Left hindlimb (tissue), 1 donor: Measurements from ENCODE around the gene SUCLG2.

ENCODE experiments used
- DNase-seq: peaks from one replicate; pipeline ENCODE4 v3.0.0-alpha.2; 2018

SUCLG2 gene

GRCh38 chr3:67654099-67654843, at the start of gene SUCLG2:
TSS of gene SUCLG2 (minus strand) at chr3:67654612. CDS start at chr3:67654586, 26 bp downstream.
- DNase-seq = peak; percentile 95

- no peak for DNase-seq
Observed at GRCh38 chr3:67700596-67700995, 46.2 kb upstream of the SUCLG2 start.

GRCh38 chr3:67699882-67700281, 45.5 kb upstream of the SUCLG2 start:
- no peak for DNase-seq

GRCh38 chr3:67692621-67693020, 38.2 kb upstream of the SUCLG2 start:
- no peak for DNase-seq

- DNase-seq = no peak
Observed at GRCh38 chr3:67691926-67692325, 37.5 kb upstream of the SUCLG2 start.

GRCh38 chr3:67691207-67691606, 36.8 kb upstream of the SUCLG2 start:
- no peak for DNase-seq

- DNase-seq = no peak
Observed at GRCh38 chr3:67689806-67690205, 35.4 kb upstream of the SUCLG2 start.

- DNase-seq = no peak
Observed at GRCh38 chr3:67688231-67688630, 33.8 kb upstream of the SUCLG2 start.

- DNase-seq = no peak
Observed at GRCh38 chr3:67686069-67686468, 31.7 kb upstream of the SUCLG2 start.

GRCh38 chr3:67685499-67685898, 31.1 kb upstream of the SUCLG2 start:
- no peak for DNase-seq

- DNase-seq = no peak
Observed at GRCh38 chr3:67684211-67684610, 29.8 kb upstream of the SUCLG2 start.

GRCh38 chr3:67683522-67683921, 29.1 kb upstream of the SUCLG2 start:
- no peak for DNase-seq

- DNase-seq = no peak
Observed at GRCh38 chr3:67678665-67679064, 24.3 kb upstream of the SUCLG2 start.

GRCh38 chr3:67674055-67674454, 19.6 kb upstream of the SUCLG2 start:
- DNase-seq = no peak

- DNase-seq = no peak
Observed at GRCh38 chr3:67662733-67663132, 8.3 kb upstream of the SUCLG2 start.

- no peak for DNase-seq
Observed at GRCh38 chr3:67661089-67661488, 6.7 kb upstream of the SUCLG2 start.

- no peak for DNase-seq
Observed at GRCh38 chr3:67657192-67657591, 2.8 kb upstream of the SUCLG2 start.

GRCh38 chr3:67656614-67657013, 2.2 kb upstream of the SUCLG2 start:
- no peak for DNase-seq

GRCh38 chr3:67655364-67656121, 1.1 kb upstream of the SUCLG2 start:
- no peak for DNase-seq

GRCh38 chr3:67654844-67655177, 399 bp upstream of the SUCLG2 start:
- no peak for DNase-seq

- DNase-seq = no peak
Observed at GRCh38 chr3:67653425-67654098, 850 bp downstream of the SUCLG2 start.

GRCh38 chr3:67650084-67650483, 4.3 kb downstream of the SUCLG2 start:
- no peak for DNase-seq

- no peak for DNase-seq
Observed at GRCh38 chr3:67649681-67650080, 4.7 kb downstream of the SUCLG2 start.

GRCh38 chr3:67648701-67649100, 5.7 kb downstream of the SUCLG2 start:
- no peak for DNase-seq
